Activated CD8-positive, alpha-beta memory T cell treated with anti-CD3 and anti-CD28 coated beads, Interleukin-2, amount 50 U/mL, for 24 hours (primary cell): ENCODE data around the gene TMEM134.
A peak's percentile ranks its signal among the peaks of the same experiment; 100 is the strongest.
"Not testable (repeated sequence)": the region's sequence is repeated elsewhere in the genome, so short reads cannot be mapped to it uniquely, and the experiment has no call there.

Experiments used
- DNase-seq: peaks from one replicate; pipeline ENCODE4 v3.0.0-alpha.2; 2020; ENCODE audit errors: extremely low read depth

The TMEM134 gene

GRCh38 chr11:67485873-67486361, 16.9 kb upstream of the TMEM134 start:
- DNase-seq, result not testable (repeated sequence)

- DNase-seq, result no peak
These were observed 15.8 kb upstream of the TMEM134 start for GRCh38 chr11:67484847-67485311.

- DNase-seq, result no peak
These were observed 15.0 kb upstream of the TMEM134 start for GRCh38 chr11:67483831-67484665.

- peak; percentile 93 for DNase-seq
These were observed 14.1 kb upstream of the TMEM134 start, which contains the start of gene AIP for GRCh38 chr11:67482827-67483798. AIP (plus strand) TSS chr11:67483026; CDS start chr11:67483159, 133 bp downstream.

GRCh38 chr11:67482275-67482826, 13.3 kb upstream of the TMEM134 start:
- DNase-seq, result no peak

- DNase-seq, result not testable (repeated sequence)
These were observed 8.4 kb upstream of the TMEM134 start for GRCh38 chr11:67477344-67478050.

GRCh38 chr11:67476692-67477091, 7.6 kb upstream of the TMEM134 start:
- not testable (repeated sequence) for DNase-seq

GRCh38 chr11:67472882-67473281, 3.8 kb upstream of the TMEM134 start:
- no peak for DNase-seq

GRCh38 chr11:67470337-67471002, 1.4 kb upstream of the TMEM134 start:
- no peak for DNase-seq

GRCh38 chr11:67469508-67469811, 409 bp upstream of the TMEM134 start:
- no peak for DNase-seq

GRCh38 chr11:67468456-67468758, 644 bp downstream of the TMEM134 start:
- no peak for DNase-seq

- no peak for DNase-seq
These were observed 995 bp downstream of the TMEM134 start for GRCh38 chr11:67468056-67468455.

- no peak for DNase-seq
These were observed 1.9 kb downstream of the TMEM134 start for GRCh38 chr11:67466962-67467771.

GRCh38 chr11:67466367-67466766, 2.7 kb downstream of the TMEM134 start:
- DNase-seq, result no peak

- not testable (repeated sequence) for DNase-seq
These were observed 3.5 kb downstream of the TMEM134 start for GRCh38 chr11:67465530-67465929.

GRCh38 chr11:67465189-67465510, 3.9 kb downstream of the TMEM134 start:
- DNase-seq, result no peak

- DNase-seq, result peak; percentile 75
These were observed 4.5 kb downstream of the TMEM134 start for GRCh38 chr11:67464411-67465188.

- DNase-seq, result no peak
These were observed 5.2 kb downstream of the TMEM134 start for GRCh38 chr11:67463680-67464410.

GRCh38 chr11:67463186-67463585, 5.9 kb downstream of the TMEM134 start:
- DNase-seq, result no peak
